Retinal pigment epithelial cell (primary cell): ENCODE results near the gene CADPS2.

Experiments used
- DNase-seq: peaks from one replicate; pipeline ENCODE4 v3.0.0-alpha.2; 2010; ENCODE audit warnings: low read depth
- H3K4me3 ChIP-seq: 2 replicates; pipeline ENCODE4 v1.5.1; 2011; ENCODE audit warnings: mild to moderate bottlenecking, low read length, control low read depth, moderate library complexity
- TF ChIP-seq, protein P1 (sequence below): conservative IDR thresholded peaks from 2 replicates; pipeline ENCODE4 v1.5.1; 2011; ENCODE audit warnings: low read depth, low read length, control low read depth, inconsistent platforms

Gene CADPS2

DNA sequence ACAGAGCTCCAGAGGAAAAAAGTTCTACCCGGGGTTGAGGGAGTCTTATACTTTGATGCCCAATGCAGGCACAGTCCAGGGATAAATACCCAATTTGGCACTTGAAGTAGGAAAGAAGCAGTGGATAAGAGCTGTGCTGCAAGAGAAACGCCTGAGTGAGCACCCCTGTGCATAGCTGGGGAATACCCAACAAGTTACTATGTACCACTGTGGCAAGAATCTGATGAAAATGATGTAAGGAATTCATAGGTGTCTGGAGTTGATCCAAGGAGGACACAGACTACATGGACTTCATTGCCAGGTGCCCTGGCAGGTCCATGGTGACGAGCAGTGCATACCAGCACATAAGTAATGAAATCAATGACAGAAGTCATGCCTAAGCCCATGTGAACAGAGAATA, 398.0 kb downstream of the CADPS2 start:
- no peak for DNase-seq

DNA sequence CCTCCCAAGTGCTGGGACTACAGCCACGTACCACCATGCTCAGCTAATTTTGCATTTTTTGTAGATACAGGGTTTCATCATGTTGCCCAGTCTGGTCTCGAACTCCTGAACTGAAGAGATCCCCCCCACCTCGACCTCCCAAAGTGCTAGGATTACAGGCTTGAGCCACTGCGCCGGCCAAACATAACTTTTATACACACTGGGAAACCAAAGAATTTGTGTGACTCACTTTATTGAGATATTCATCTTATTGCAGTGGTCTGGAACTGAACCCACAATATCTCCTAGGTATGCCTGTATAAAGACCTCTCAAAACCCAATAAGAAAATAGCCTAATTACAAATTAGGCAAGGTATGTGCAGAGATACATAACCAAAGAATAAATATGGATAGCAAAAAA, 399.1 kb downstream of the CADPS2 start:
- TF ChIP-seq, protein P1, sequence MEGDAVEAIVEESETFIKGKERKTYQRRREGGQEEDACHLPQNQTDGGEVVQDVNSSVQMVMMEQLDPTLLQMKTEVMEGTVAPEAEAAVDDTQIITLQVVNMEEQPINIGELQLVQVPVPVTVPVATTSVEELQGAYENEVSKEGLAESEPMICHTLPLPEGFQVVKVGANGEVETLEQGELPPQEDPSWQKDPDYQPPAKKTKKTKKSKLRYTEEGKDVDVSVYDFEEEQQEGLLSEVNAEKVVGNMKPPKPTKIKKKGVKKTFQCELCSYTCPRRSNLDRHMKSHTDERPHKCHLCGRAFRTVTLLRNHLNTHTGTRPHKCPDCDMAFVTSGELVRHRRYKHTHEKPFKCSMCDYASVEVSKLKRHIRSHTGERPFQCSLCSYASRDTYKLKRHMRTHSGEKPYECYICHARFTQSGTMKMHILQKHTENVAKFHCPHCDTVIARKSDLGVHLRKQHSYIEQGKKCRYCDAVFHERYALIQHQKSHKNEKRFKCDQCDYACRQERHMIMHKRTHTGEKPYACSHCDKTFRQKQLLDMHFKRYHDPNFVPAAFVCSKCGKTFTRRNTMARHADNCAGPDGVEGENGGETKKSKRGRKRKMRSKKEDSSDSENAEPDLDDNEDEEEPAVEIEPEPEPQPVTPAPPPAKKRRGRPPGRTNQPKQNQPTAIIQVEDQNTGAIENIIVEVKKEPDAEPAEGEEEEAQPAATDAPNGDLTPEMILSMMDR: no peak

More for the DNA sequence above, 398.0 kb downstream of the CADPS2 start:
- no peak overlapping the region for H3K4me3 ChIP-seq
- TF ChIP-seq, protein P1: no peak

DNA sequence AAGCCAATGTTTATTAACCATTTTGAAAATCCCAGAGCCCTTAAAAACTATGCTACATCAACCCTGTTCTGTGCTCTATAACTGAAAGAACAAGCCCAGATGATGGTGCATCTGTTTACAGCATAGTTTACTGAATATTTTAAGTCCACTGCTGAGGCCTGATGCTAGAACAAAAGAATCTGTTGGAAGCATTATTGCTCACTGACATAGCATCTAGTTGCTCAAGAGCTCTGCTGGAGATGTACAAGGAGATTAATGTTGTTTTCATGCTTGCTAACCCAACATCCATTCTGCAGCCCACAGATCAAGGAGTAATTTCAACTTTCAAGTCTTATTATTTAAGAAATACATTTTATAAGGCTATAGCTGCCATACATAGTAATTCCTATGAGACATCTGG, 400.4 kb downstream of the CADPS2 start:
- TF ChIP-seq, protein P1: no peak
- no peak overlapping the region for H3K4me3 ChIP-seq
- no peak for DNase-seq

More for the DNA sequence above, 399.1 kb downstream of the CADPS2 start:
- no peak for DNase-seq
- H3K4me3 ChIP-seq: no peak overlapping the region

DNA sequence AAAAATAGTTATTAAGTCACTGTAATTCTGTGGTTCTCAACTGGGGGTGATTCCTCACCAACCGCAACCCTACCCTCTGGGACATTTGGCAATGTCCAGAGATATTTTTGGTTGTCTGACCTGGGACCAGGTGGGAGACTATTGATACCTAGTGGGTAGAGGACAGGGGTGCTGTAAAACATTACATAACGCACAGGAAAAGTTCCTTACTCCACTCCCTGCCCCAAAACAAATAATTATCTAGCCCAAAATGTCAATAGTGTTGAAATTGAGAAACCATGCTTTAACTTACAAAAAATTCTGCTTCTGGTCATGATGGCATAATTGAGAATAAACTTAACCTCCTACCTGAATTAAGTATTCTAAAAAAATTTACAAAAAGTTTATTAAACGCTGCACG, 404.0 kb downstream of the CADPS2 start:
- H3K4me3 ChIP-seq: no peak overlapping the region
- DNase-seq: no peak
- TF ChIP-seq, protein P1: no peak

DNA sequence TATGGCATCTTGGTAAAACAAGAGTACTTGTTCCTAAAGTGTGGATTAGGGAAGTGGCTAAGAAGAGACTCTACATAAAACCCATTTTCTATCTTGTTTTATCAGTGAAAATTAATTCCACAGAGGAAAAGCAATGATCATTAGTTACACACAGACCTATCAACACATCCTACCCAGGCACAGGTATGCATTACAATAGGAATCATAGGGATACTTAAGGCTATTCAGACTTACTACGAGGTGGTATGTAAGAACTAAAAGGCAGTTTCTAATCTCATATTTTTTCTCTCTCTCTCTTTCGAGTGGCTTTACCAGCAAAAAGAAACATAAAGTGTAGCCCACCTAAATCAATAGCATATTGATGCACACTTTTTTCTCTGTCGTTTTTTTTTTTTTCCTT, 415.4 kb downstream of the CADPS2 start:
- no peak overlapping the region for H3K4me3 ChIP-seq
- TF ChIP-seq, protein P1: no peak
- DNase-seq: no peak

DNA sequence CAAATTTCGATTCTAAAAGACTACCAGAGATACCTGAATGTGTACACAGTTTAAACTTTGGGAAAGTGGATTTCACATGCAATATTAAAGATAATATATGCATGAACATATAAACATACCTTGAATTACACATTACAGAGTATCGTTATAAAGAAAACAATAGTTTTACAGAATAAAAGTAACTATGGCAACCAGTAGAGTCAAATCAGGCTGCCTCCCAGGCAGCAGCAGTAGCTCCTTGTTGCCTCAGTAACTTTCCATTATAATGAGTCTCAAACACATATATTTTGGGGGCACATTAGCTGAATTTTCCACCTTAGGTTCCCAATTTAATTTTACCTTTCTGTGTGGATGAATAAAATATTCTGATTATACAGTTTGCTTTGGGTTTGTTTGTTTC, 417.3 kb downstream of the CADPS2 start:
- DNase-seq: no peak
- no peak overlapping the region for H3K4me3 ChIP-seq
- TF ChIP-seq, protein P1: no peak

DNA sequence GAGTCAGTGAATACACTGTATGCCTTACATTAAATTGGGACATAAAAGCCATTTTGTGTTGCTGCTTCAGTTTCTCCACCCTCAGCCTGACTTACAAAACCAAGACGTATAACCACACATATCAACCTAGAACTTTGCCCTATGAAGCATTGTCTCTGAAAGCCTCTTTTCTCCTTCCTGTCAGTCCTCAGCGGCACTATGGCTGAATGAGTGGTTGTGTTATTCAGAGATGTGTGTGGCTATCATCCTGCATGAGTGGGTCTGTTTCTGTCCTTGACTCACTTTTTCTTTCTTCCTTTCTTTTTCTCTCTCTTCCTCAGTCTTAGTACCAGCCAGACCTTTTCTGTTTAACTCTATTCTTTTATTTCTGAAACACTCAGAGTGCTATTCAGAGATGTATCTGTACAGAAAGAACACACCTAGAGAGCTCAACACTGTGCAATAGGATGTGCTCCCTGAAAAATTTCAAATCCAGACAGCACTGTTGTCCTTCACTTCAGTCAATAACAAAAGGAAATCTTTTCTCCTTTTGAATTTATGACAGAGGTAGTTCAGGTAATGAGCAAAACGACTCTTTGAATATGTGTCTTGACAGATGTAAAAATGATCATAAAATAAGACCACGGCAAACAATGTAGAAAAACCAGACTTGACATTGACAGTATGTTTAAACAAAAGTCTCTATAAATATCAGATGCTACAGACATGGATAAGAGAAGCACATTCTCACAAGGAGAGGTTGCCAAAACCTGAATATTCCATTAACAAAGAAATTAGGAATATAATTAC, 418.4 kb downstream of the CADPS2 start:
- DNase-seq: no peak
- TF ChIP-seq, protein P1: no peak

More for the DNA sequence above, 418.4 kb downstream of the CADPS2 start:
- no peak overlapping the region for H3K4me3 ChIP-seq
